GM18498 (cell line): ENCODE data around the gene DENND1A.

Source experiments
- ATAC-seq: cut with Tn5 transposase; IDR thresholded peaks from one replicate; pipeline ENCODE4 v1.9.1; 2021; ENCODE audit warnings: mild to moderate bottlenecking, moderate library complexity; ENCODE audit not compliant: unreplicated experiment

Gene DENND1A

GRCh38 chr9:123365881-123366528, 563.9 kb downstream of the DENND1A start:
- no peak for ATAC-seq

GRCh38 chr9:123365287-123365880, 564.5 kb downstream of the DENND1A start:
- no peak for ATAC-seq

- no peak for ATAC-seq
These were observed 565.6 kb downstream of the DENND1A start for GRCh38 chr9:123364241-123364824.

- no peak for ATAC-seq
These were observed 567.1 kb downstream of the DENND1A start for GRCh38 chr9:123362856-123363255.

- ATAC-seq: no peak
These were observed 568.0 kb downstream of the DENND1A start for GRCh38 chr9:123361731-123362510.

GRCh38 chr9:123361086-123361730, 568.7 kb downstream of the DENND1A start:
- ATAC-seq: no peak

GRCh38 chr9:123360161-123361085, 569.5 kb downstream of the DENND1A start:
- no peak for ATAC-seq

GRCh38 chr9:123359546-123359945, 570.4 kb downstream of the DENND1A start:
- no peak for ATAC-seq

- ATAC-seq: no peak
These were observed 570.8 kb downstream of the DENND1A start for GRCh38 chr9:123359106-123359505.

- ATAC-seq: no peak
These were observed 571.6 kb downstream of the DENND1A start for GRCh38 chr9:123358181-123358905.

- no peak for ATAC-seq
These were observed 572.2 kb downstream of the DENND1A start for GRCh38 chr9:123357743-123358059.

GRCh38 chr9:123356851-123357742, 572.8 kb downstream of the DENND1A start:
- no peak for ATAC-seq

GRCh38 chr9:123355761-123356431, 574.0 kb downstream of the DENND1A start, which contains the start of gene CRB2:
Gene CRB2, plus strand, starts transcription at chr9:123356197. Its CDS starts 64 bp downstream, at chr9:123356261.
- ATAC-seq: no peak

GRCh38 chr9:123354806-123355508, 575.0 kb downstream of the DENND1A start:
- no peak for ATAC-seq

GRCh38 chr9:123353984-123354591, 575.8 kb downstream of the DENND1A start:
- peak; percentile 53 for ATAC-seq

- ATAC-seq: no peak
These were observed 576.9 kb downstream of the DENND1A start for GRCh38 chr9:123353041-123353440.
